Vagina (tissue), 2 donors: ENCODE data around the gene MTHFD1L. TPM values are rescaled to one million over a fixed set of nuclear protein-coding genes. Genes with fewer than 3 reads are reported as not detected.

Experiments
- DNase-seq, 2 donors: peaks; one replicate each; pipeline ENCODE4 v3.0.0-alpha.2; 2017; ENCODE audit errors: extremely low spot score in 2 of 2
- H3K27ac ChIP-seq: fragments of 200-600 bp; sonication (generic); one replicate; pipeline ENCODE4 v1.5.1; 2019
- H3K27me3 ChIP-seq: fragments of 200-600 bp; sonication (generic); one replicate; pipeline ENCODE4 v1.5.1; 2019
- H3K36me3 ChIP-seq, 2 donors: fragments of 200-600 bp; sonication (generic); one replicate each; pipeline ENCODE4 v1.5.1; 2017 to 2019
- H3K4me1 ChIP-seq: fragments of 200-600 bp; sonication (generic); one replicate; pipeline ENCODE4 v1.5.1; 2019
- H3K4me3 ChIP-seq, 2 donors: fragments of 200-600 bp; sonication (generic); 1 replicate in 1 of 2; 2 replicates in 1 of 2; pipeline ENCODE4 v1.5.1; 2016 to 2019
- H3K9me3 ChIP-seq: fragments of 200-600 bp; sonication (generic); one replicate; pipeline ENCODE4 v1.5.1; 2019
- POLR2A ChIP-seq, 2 donors: fragments of 450-650 bp; IDR thresholded peaks; one replicate each; pipeline ENCODE4 v1.6.1; 2017; ENCODE audit warnings: antibody characterized with exemption in 2 of 2, mild to moderate bottlenecking in 2 of 2, moderate library complexity in 2 of 2
- POLR2AphosphoS5 ChIP-seq, 2 donors: sonication (generic); formaldehyde crosslinking; IDR thresholded peaks; one replicate each; pipeline ENCODE4 v1.9.0; 2017; ENCODE audit warnings: antibody characterized with exemption in 2 of 2, mild to moderate bottlenecking in 2 of 2, low read depth in 1 of 2; ENCODE audit not compliant: insufficient read depth in 1 of 2
- intact Hi-C: fragments of 100-400 bp; cut with DNase I; formaldehyde crosslinking; loops from one replicate; pipeline ENCODE4 v1.15.1; 2023
- total RNA-seq: library from RNA; depleted of rRNA; stranded (reverse); fragments of >200 nt; gene quantifications from one replicate; pipeline ENCODE4 v1.2.3, GENCODE V29; 2016
- TF ChIP-seq, protein P1 (sequence below), 3 experiments: fragments of 450-650 bp in 2 of 3; fragments of 200-600 bp in 1 of 3; sonication (generic) in 1 of 3; IDR thresholded peaks; one replicate each; pipeline ENCODE4 v1.5.1; 2017 to 2019; ENCODE audit warnings: antibody characterized with exemption in 3 of 3, mild to moderate bottlenecking in 2 of 3, moderate library complexity in 2 of 3

MTHFD1L gene
- total RNA-seq, 1 donor from 2014 or later: 2.7 TPM

DNA sequence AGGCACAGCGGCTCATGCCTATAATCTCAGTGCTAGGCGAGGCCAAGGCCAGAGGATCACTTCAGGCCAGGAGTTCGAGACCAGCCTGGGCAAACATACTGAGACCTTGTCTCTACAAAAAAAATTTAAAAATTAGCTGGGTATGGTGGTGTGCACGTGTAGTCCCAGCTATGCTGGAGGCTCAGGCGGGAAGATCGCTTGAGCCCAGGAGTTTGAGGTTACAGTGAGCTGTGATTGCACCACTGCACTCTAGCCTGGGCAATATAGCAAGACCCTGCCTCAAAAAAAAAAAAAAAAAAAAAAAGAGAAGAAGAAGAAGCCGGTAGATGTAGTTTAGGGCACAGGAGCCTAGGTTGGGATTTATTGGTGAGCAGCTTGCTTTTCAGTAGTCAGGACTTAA, 20.7 kb downstream of the MTHFD1L start:
- DNase-seq: no peak
- TF ChIP-seq POLR2A (IDR thresholded peaks at IDR 0.05): no peak
- TF ChIP-seq, protein P1, sequence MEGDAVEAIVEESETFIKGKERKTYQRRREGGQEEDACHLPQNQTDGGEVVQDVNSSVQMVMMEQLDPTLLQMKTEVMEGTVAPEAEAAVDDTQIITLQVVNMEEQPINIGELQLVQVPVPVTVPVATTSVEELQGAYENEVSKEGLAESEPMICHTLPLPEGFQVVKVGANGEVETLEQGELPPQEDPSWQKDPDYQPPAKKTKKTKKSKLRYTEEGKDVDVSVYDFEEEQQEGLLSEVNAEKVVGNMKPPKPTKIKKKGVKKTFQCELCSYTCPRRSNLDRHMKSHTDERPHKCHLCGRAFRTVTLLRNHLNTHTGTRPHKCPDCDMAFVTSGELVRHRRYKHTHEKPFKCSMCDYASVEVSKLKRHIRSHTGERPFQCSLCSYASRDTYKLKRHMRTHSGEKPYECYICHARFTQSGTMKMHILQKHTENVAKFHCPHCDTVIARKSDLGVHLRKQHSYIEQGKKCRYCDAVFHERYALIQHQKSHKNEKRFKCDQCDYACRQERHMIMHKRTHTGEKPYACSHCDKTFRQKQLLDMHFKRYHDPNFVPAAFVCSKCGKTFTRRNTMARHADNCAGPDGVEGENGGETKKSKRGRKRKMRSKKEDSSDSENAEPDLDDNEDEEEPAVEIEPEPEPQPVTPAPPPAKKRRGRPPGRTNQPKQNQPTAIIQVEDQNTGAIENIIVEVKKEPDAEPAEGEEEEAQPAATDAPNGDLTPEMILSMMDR (IDR thresholded peaks at IDR 0.05): no peak
- no peak for TF ChIP-seq POLR2AphosphoS5 (IDR thresholded peaks at IDR 0.05; ENCODE audit: insufficient read depth in 1 of 2, low read depth in 1 of 2)
- Histone ChIP-seq H3K4me3 (no peak overlapping the region), H3K9me3 (no peaks in the 10 kb centered on the region), H3K4me1 (peaks cover 17% of the 10 kb centered on the region), H3K27ac (no peak overlapping the region), H3K36me3 (no peaks in the 10 kb centered on the region), H3K27me3 (no peaks in the 10 kb centered on the region)
- intact Hi-C loops: no loop called here

DNA sequence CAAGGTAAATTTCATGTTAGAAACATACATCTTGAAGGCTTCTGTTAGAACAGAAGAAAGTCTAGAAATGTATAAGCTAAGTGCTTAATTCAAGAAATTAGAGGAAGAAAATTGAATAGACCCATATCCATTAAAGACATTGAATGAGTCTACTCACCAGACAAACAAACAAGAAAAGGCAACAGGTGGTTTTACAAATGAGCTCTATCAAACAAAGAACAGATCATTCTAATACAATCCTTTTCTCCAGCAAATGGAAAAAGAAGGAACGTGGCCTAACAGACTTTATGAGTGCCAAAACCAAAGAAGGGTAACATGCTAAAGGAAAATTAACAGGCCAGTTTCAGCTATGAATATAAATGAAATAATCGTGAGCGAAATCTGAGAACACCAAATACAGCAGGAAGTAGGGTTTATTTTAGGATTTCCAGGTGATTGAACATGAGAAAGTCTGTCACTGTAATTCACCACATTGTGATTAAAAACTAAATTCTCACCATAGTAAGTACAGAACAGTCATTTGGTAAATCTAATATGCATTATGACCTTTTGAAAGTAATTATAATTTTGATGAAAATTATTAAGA, 22.6 kb downstream of the MTHFD1L start:
- no peak for DNase-seq
- Histone ChIP-seq H3K27me3 (no peaks in the 10 kb centered on the region), H3K27ac (no peak overlapping the region), H3K4me1 (peaks cover 2% of the 10 kb centered on the region), H3K4me3 (no peak overlapping the region), H3K36me3 (no peaks in the 10 kb centered on the region), H3K9me3 (no peaks in the 10 kb centered on the region)
- intact Hi-C loops: no loop called here
- TF ChIP-seq, protein P1 (IDR thresholded peaks at IDR 0.05): no peak
- TF ChIP-seq POLR2A (IDR thresholded peaks at IDR 0.05) (no peak), POLR2AphosphoS5 (IDR thresholded peaks at IDR 0.05; ENCODE audit: insufficient read depth in 1 of 2, low read depth in 1 of 2) (no peak)

DNA sequence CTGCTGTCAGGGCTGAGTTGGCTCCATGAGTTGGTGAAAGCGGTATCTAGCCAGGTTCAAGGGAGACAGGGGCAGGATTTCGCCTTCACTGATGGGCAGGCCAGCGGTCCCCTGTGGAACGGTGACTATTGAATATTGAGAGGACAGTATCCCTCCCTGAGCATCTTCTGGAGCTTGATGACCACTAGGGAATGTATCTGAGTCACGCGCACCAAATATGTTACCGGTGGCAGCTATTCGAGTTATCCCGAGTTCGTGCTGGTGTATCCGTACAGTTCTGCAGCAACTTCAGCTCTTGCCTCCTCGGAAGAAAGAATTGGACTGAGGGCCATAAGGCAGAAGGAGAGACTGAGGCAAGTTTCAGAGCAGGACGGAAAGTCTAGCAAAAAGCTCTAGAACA, 24.8 kb downstream of the MTHFD1L start:
- intact Hi-C loops: loop anchor here (10.0 kb wide), 1 partner anchor 114 kb away; no protein-coding TSS in a partner anchor
- Histone ChIP-seq H3K36me3 (no peaks in the 10 kb centered on the region), H3K27ac (no peak overlapping the region), H3K4me1 (peaks cover 6% of the 10 kb centered on the region), H3K27me3 (no peaks in the 10 kb centered on the region), H3K4me3 (no peak overlapping the region), H3K9me3 (no peaks in the 10 kb centered on the region)
- TF ChIP-seq, protein P1 (IDR thresholded peaks at IDR 0.05): no peak
- TF ChIP-seq POLR2AphosphoS5 (IDR thresholded peaks at IDR 0.05; ENCODE audit: insufficient read depth in 1 of 2, low read depth in 1 of 2): no peak
- TF ChIP-seq POLR2A (IDR thresholded peaks at IDR 0.05): no peak
- DNase-seq: no peak

DNA sequence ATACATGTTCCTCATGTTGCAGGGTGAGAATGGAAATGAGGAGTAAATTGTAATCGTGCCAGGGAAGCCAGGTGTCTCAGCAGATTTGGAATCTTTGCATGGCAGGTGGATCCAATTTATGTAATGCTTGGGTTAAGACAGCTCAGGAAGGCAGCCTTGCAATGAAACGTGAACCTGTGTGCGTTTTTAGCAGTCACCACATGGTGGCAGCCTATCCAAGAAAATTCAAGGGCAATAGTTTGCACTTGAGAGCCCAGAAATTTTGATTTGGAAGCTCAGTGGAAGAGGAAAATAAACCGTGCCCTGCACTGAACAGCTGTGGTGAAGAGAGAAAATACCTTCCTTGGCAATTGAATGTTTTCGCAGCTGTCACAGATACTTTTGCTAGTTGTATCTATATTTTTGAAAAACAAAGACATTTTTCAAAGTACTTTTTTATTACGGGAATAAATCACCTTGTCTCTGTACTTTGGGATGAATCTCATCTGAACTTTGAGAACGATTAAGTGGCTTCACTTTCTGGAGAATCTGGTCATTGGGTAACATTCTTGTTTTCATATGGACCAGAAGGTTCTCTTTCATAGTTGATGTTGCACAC, 26.5 kb downstream of the MTHFD1L start:
- Histone ChIP-seq H3K27ac (no peak overlapping the region), H3K27me3 (no peaks in the 10 kb centered on the region), H3K4me3 (no peak overlapping the region), H3K36me3 (no peaks in the 10 kb centered on the region), H3K4me1 (peaks cover 7% of the 10 kb centered on the region), H3K9me3 (no peaks in the 10 kb centered on the region)
- no peak for DNase-seq
- intact Hi-C loops: loop anchor here (10.0 kb wide), 1 partner anchor 113 kb away; no protein-coding TSS in a partner anchor
- TF ChIP-seq POLR2AphosphoS5 (IDR thresholded peaks at IDR 0.05; ENCODE audit: insufficient read depth in 1 of 2, low read depth in 1 of 2): no peak
- TF ChIP-seq, protein P1 (IDR thresholded peaks at IDR 0.05): peak; percentile 85 to 87 (median 85)

DNA sequence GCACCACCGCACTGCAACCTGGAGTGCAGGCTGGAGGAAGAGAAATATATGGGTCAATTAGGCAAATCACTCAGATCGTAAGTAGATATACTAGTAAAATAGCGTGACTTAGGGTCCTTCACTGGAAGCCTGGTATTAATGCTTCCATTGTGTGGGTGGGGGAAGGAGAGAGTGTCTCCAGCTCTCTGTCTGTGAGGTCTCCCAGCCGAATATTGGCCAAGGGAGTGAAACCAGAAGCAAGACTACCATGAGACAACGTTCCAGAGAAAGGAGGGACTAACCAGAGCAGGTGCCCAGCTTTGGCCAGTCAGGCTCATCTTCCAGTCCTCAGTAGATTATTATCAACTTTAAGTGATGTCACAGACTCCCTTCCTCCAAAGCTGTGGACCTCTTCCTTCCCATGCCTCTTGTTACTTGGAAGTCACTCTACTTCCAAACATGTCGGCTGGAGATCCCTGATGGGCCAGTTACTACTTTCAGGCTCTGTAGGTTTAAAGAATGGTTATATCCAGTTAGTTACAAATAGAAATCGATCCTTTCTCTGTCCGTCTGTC, 28.8 kb downstream of the MTHFD1L start:
- no peak for DNase-seq
- intact Hi-C loops: loop anchor here (10.0 kb wide), 1 partner anchor 111 kb away; no protein-coding TSS in a partner anchor
- H3K4me3 ChIP-seq: no peak overlapping the region
- H3K36me3 ChIP-seq: no peaks in the 10 kb centered on the region
- no peaks in the 10 kb centered on the region for H3K27me3 ChIP-seq
- H3K27ac ChIP-seq: no peak overlapping the region
- peaks cover 7% of the 10 kb centered on the region for H3K4me1 ChIP-seq
- TF ChIP-seq POLR2A (IDR thresholded peaks at IDR 0.05): no peak
- TF ChIP-seq, protein P1 (IDR thresholded peaks at IDR 0.05): no peak
- TF ChIP-seq POLR2AphosphoS5 (IDR thresholded peaks at IDR 0.05; ENCODE audit: insufficient read depth in 1 of 2, low read depth in 1 of 2): no peak
- H3K9me3 ChIP-seq: no peaks in the 10 kb centered on the region
